Ovary (tissue), 9 donors: ENCODE results near the gene TBXAS1. TPM values are rescaled to one million over a fixed set of nuclear protein-coding genes. Genes with fewer than 3 reads are reported as not detected.

ENCODE experiments used
- DNase-seq, 5 donors: peaks; one replicate each; pipeline ENCODE4 v3.0.0-alpha.2; 2019 to 2020
- H3K27ac ChIP-seq, 2 donors: fragments of 200-600 bp; one replicate each; pipeline versions ENCODE4 v1.5.1 to v1.8.0; 2019 to 2022
- H3K27me3 ChIP-seq: fragments of 200-600 bp; one replicate; pipeline ENCODE4 v1.8.0; 2022
- H3K36me3 ChIP-seq: fragments of 200-600 bp; sonication (generic); one replicate; pipeline ENCODE4 v1.5.1; 2019
- H3K4me1 ChIP-seq: one replicate; pipeline ENCODE4 v1.8.1; 2013; ENCODE audit warnings: mild to moderate bottlenecking, moderate library complexity; ENCODE audit not compliant: insufficient read depth
- H3K4me3 ChIP-seq: fragments of 200-600 bp; sonication (generic); one replicate; pipeline ENCODE4 v1.5.1; 2017
- H3K9me3 ChIP-seq, 2 donors: fragments of 200-600 bp in 1 of 2; sonication (generic) in 1 of 2; one replicate each; pipeline versions ENCODE4 v1.5.1 to v1.8.1; 2013 to 2019; ENCODE audit warnings: mild to moderate bottlenecking in 1 of 2, moderate library complexity in 1 of 2
- CTCF ChIP-seq, 3 donors: fragments of 450-650 bp in 2 of 3; fragments of 200-600 bp in 1 of 3; IDR thresholded peaks; one replicate each; pipeline versions ENCODE4 v1.5.1 to v1.8.0; 2016 to 2022; ENCODE audit warnings: antibody characterized with exemption in 3 of 3, mild to moderate bottlenecking in 1 of 3
- EP300 ChIP-seq: sonication (generic); formaldehyde crosslinking; IDR thresholded peaks from one replicate; pipeline ENCODE4 v1.6.1; 2017; ENCODE audit warnings: antibody characterized with exemption
- POLR2A ChIP-seq: fragments of 450-650 bp; IDR thresholded peaks from one replicate; pipeline ENCODE4 v1.6.1; 2017; ENCODE audit warnings: antibody characterized with exemption, mild to moderate bottlenecking, moderate library complexity
- WGBS, 3 donors: extraction: QIAGEN DNeasy Blood & Tissue Kit in 1 of 3; methylation state at CpG; one replicate each; pipeline versions ENCODE4 v1.1.5 to v1.1.7; 2013 to 2017; 5-methylcytosine and 5-hydroxymethylcytosine counted together
- intact Hi-C, 4 donors: fragments of 100-400 bp; cut with DNase I; formaldehyde crosslinking; loops; one replicate each; pipeline versions ENCODE4 v1.11.0 to v1.15.1; 2022 to 2023
- polyA plus RNA-seq, 2 donors: library from polyadenylated mRNA; stranded (reverse); fragments of 200-250 nt in 1 of 2; fragments of 350-450 nt in 1 of 2; fragmentation: Illumina TruSeq in 1 of 2; extraction: RNeasy Lipid Tissue Mini Kit (QIAGEN cat#74804) in 1 of 2; gene quantifications; one replicate each; pipeline ENCODE4 v1.2.3, GENCODE V29; 2013 to 2014
- total RNA-seq, 7 donors: library from RNA; depleted of rRNA in 2 of 7; stranded (reverse); fragments of >200 nt in 2 of 7; fragmentation: NEBNext Ultra II Directional in 3 of 7; extraction: Animal tissue kit (Norgen Biotek cat#: 25700) in 3 of 7; gene quantifications; one replicate each; pipeline versions ENCODE4 v1.1.0 to v1.2.4, GENCODE V29; 2016 to 2023
- donor health status: DM: no; HTN: no; CAD: no; lungs with moderate emphysema.
- donor health status: DM: no; HTN: no; CAD: no.
- donor health status: Bipolar disorder and iron deficiency.
- donor health status: DM: yes; HTN: yes; CAD: no.
- donor health status: DM: no; HTN: no; CAD: no.
- donor health status: DM: yes; HTN: yes; CAD: no.

The TBXAS1 gene
- total and polyA plus RNA-seq, 9 donors = 3.1 to 16.8 (median 9.0) TPM

DNA sequence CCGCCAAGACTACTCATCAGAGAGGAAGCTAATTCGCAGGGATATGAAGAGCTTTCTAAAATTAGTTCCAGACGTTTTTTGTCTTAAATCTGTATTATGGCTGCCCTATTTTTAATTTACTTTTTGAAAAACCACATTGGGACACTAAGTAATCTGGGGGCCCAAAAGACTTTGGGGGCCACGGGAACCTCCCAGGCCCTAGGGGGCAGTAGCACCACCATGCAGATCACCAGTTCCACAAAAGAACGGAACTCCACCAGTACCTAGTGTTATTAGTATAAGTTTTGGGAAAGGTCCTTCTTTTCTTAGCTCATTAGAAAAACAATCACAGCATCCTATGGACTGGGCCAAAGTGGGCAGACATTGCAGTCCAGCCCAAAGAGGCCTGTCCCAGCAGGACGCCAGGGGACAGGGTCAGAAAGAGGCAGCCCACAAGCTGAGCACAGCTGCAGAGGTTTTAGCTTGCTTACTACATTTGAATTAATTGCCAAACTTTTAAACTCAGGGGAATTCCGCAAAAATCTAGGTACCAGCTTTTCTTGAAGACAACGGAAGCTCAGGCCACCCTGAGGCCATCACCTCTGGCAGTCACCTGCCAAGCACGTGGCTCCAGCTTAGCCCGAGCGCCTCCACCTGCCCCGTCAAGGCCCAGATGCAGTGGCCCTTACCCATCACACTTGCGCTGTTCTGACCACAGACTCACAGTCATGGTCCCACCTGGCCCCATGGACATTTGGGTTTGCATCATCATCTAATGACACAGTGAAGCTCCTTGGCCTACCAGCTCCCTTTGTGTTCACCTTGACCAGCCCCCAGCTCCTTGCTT is 158.8 kb downstream of the TBXAS1 start:
- H3K9me3 ChIP-seq = no peaks in the 10 kb centered on the region
- DNase-seq = no peak
- H3K4me3 ChIP-seq = no peak overlapping the region
- no peaks in the 10 kb centered on the region for H3K4me1 ChIP-seq
- H3K27me3 ChIP-seq = no peaks in the 10 kb centered on the region
- no peaks in the 10 kb centered on the region for H3K36me3 ChIP-seq
- 77 to 82% (median 78%) methylated on average over 13 of the region's 13 CpGs for WGBS, 3 donors
- intact Hi-C loops = no loop called here
- TF ChIP-seq CTCF (IDR thresholded peaks at IDR 0.05) (no peak), POLR2A (no peak), EP300 (no peak)
- no peak overlapping the region for H3K27ac ChIP-seq

GRCh38 chr7:139989366-139990141 is 160.5 kb downstream of the TBXAS1 start:
- intact Hi-C loops = no loop called here
- Histone ChIP-seq H3K4me1 (no peaks in the 10 kb centered on the region), H3K4me3 (no peak overlapping the region), H3K27me3 (no peaks in the 10 kb centered on the region), H3K36me3 (no peaks in the 10 kb centered on the region), H3K27ac (no peak overlapping the region), H3K9me3 (no peaks in the 10 kb centered on the region)
- WGBS, 3 donors = 81 to 83% (median 82%) methylated on average over 12 of the region's 12 CpGs
- no peak for DNase-seq
- TF ChIP-seq POLR2A (no peak), EP300 (no peak), CTCF (IDR thresholded peaks at IDR 0.05) (no peak)

- WGBS, 3 donors = 86 to 92% (median 92%) methylated on average over 10 of the region's 10 CpGs
- H3K27ac ChIP-seq = no peak overlapping the region
- no peak for TF ChIP-seq CTCF (IDR thresholded peaks at IDR 0.05)
- TF ChIP-seq EP300 = no peak
- no peak for TF ChIP-seq POLR2A
- no peaks in the 10 kb centered on the region for H3K36me3 ChIP-seq
- no peaks in the 10 kb centered on the region for H3K27me3 ChIP-seq
- H3K4me1 ChIP-seq = peaks cover 4% of the 10 kb centered on the region
- no peaks in the 10 kb centered on the region for H3K9me3 ChIP-seq
- no peak overlapping the region for H3K4me3 ChIP-seq
- no peak for DNase-seq
- intact Hi-C loops = no loop called here
These were observed 161.1 kb downstream of the TBXAS1 start for GRCh38 chr7:139990142-139990535.

- Histone ChIP-seq H3K27me3 (no peaks in the 10 kb centered on the region), H3K9me3 (no peaks in the 10 kb centered on the region), H3K27ac (no peak overlapping the region), H3K4me1 (peaks cover 6% of the 10 kb centered on the region), H3K4me3 (no peak overlapping the region), H3K36me3 (no peaks in the 10 kb centered on the region)
- no peak for DNase-seq
- intact Hi-C loops = no loop called here
- 93 to 95% (median 94%) methylated on average over 22 of the region's 22 CpGs for WGBS, 3 donors
- TF ChIP-seq EP300 = no peak
- TF ChIP-seq CTCF (IDR thresholded peaks at IDR 0.05) = no peak
- no peak for TF ChIP-seq POLR2A
These were observed 161.7 kb downstream of the TBXAS1 start for GRCh38 chr7:139990571-139991268.
